Measurements from ENCODE around the gene FSTL4. TPM values are rescaled to one million over a fixed set of nuclear protein-coding genes. Genes with fewer than 3 reads are reported as not detected.

The FSTL4 gene
- total and polyA plus RNA-seq, 2 donors (not counting 1 experiment from before 2014, with no cell fraction given), result 0.31 to 6.7 TPM

- H3K27ac Mint-ChIP-seq, result no peak overlapping the region
- no peaks in the 10 kb centered on the region for H3K9me3 Mint-ChIP-seq (ENCODE audit: insufficient read depth)
- no peaks in the 10 kb centered on the region for H3K9me3 ChIP-seq (ENCODE audit: control extremely low read depth in 1 of 3, control insufficient read depth in 2 of 3, insufficient read depth in 1 of 3, low read length in 2 of 3)
- no peak overlapping the region for H3K4me3 Mint-ChIP-seq
- POLR2A ChIA-PET, result no interaction called here
- peaks cover 23% of the 10 kb centered on the region for H3K27me3 Mint-ChIP-seq
- no peaks in the 10 kb centered on the region for H4K20me1 ChIP-seq (ENCODE audit: control insufficient read depth, insufficient read depth, low read length, poor library complexity, severe bottlenecking)
- DNase-seq (no peak), ATAC-seq (ENCODE audit: low read depth) (no peak)
- H3K36me3 ChIP-seq (replicated peaks in 1 of 2; ENCODE audit: control extremely low read depth in 1 of 2, control insufficient read depth in 1 of 2, extremely low read depth in 1 of 2, insufficient read depth in 2 of 2, low read length in 1 of 2), result no peaks in the 10 kb centered on the region
- no peak overlapping the region for H3K4me2 ChIP-seq (replicated peaks; ENCODE audit: low read depth, low read length, poor library complexity, severe bottlenecking)
- H3K4me1 ChIP-seq (ENCODE audit: control insufficient read depth in 2 of 2, insufficient read depth in 2 of 2, low read length in 2 of 2), result no peaks in the 10 kb centered on the region
- CTCF ChIA-PET, result interaction anchor here (0.7 kb wide), 1 partner anchor 26 kb away, joined by 3 read pairs; no protein-coding TSS in a partner anchor
- H2AFZ ChIP-seq (ENCODE audit: insufficient read depth, low read depth, low read length, poor library complexity, severe bottlenecking), result no peak overlapping the region
- no peak overlapping the region for H3K9ac ChIP-seq (ENCODE audit: low read length)
- no CpG with 5 or more reads among the region's 2 CpGs for WGBS (ENCODE audit: insufficient coverage)
- no peak for TF ChIP-seq EZH2 (IDR thresholded peaks at IDR 0.05; ENCODE audit: borderline replicate concordance, insufficient read depth, low read depth, low read length, poor library complexity, severe bottlenecking)
- TF ChIP-seq CTCF (IDR thresholded peaks at IDR 0.05), result no peak
- H3K4me1 Mint-ChIP-seq, result no peaks in the 10 kb centered on the region
- H3K27ac ChIP-seq (ENCODE audit: low read length in 2 of 2), result no peak overlapping the region
- no peak overlapping the region for H3K4me3 ChIP-seq (ENCODE audit: control extremely low read depth in 1 of 5, extremely low read depth in 1 of 5, insufficient read depth in 1 of 5, low read depth in 2 of 5, low read length in 4 of 5)
- intact Hi-C loops (cut with micrococcal nuclease), result no loop called here
- peaks cover 0 to 2% (median under 1%) of the 10 kb centered on the region in 4 experiments for H3K27me3 ChIP-seq (replicated peaks in 1 of 4; ENCODE audit: control extremely low read depth in 1 of 4, control insufficient read depth in 3 of 4, insufficient read depth in 4 of 4, low read length in 3 of 4)
- H3K79me2 ChIP-seq (ENCODE audit: control insufficient read depth, insufficient read depth, low read length), result no peaks in the 10 kb centered on the region
Observed at GRCh38 chr5:133344266-133344665, 268.1 kb downstream of the FSTL4 start.

- CTCF ChIA-PET, result no interaction called here
- no peaks in the 10 kb centered on the region for H3K9me3 ChIP-seq (ENCODE audit: control extremely low read depth in 1 of 3, control insufficient read depth in 2 of 3, insufficient read depth in 1 of 3, low read length in 2 of 3)
- 87% methylated on average over 6 of the region's 8 CpGs for WGBS (ENCODE audit: insufficient coverage)
- intact Hi-C loops (cut with micrococcal nuclease), result no loop called here
- no peak overlapping the region for H3K9ac ChIP-seq (ENCODE audit: low read length)
- Mint-ChIP-seq H3K9me3 (ENCODE audit: insufficient read depth) (no peaks in the 10 kb centered on the region), H3K4me1 (no peaks in the 10 kb centered on the region), H3K4me3 (no peak overlapping the region), H3K27me3 (peaks cover 18% of the 10 kb centered on the region), H3K27ac (no peak overlapping the region)
- H3K36me3 ChIP-seq (replicated peaks in 1 of 2; ENCODE audit: control extremely low read depth in 1 of 2, control insufficient read depth in 1 of 2, extremely low read depth in 1 of 2, insufficient read depth in 2 of 2, low read length in 1 of 2), result no peaks in the 10 kb centered on the region
- DNase-seq, result no peak
- no peak overlapping the region for H3K4me2 ChIP-seq (replicated peaks; ENCODE audit: low read depth, low read length, poor library complexity, severe bottlenecking)
- no peaks in the 10 kb centered on the region for H4K20me1 ChIP-seq (ENCODE audit: control insufficient read depth, insufficient read depth, low read length, poor library complexity, severe bottlenecking)
- no peaks in the 10 kb centered on the region for H3K4me1 ChIP-seq (ENCODE audit: control insufficient read depth in 2 of 2, insufficient read depth in 2 of 2, low read length in 2 of 2)
- no peaks in the 10 kb centered on the region for H3K79me2 ChIP-seq (ENCODE audit: control insufficient read depth, insufficient read depth, low read length)
- no peak overlapping the region for H3K27ac ChIP-seq (ENCODE audit: low read length in 2 of 2)
- no peak for ATAC-seq (ENCODE audit: low read depth)
- POLR2A ChIA-PET, result no interaction called here
- TF ChIP-seq CTCF (IDR thresholded peaks at IDR 0.05) (no peak), EZH2 (IDR thresholded peaks at IDR 0.05; ENCODE audit: borderline replicate concordance, insufficient read depth, low read depth, low read length, poor library complexity, severe bottlenecking) (no peak)
- no peak overlapping the region for H2AFZ ChIP-seq (ENCODE audit: insufficient read depth, low read depth, low read length, poor library complexity, severe bottlenecking)
- no peaks in the 10 kb centered on the region for H3K27me3 ChIP-seq (replicated peaks in 1 of 4; ENCODE audit: control extremely low read depth in 1 of 4, control insufficient read depth in 3 of 4, insufficient read depth in 4 of 4, low read length in 3 of 4)
- no peak overlapping the region for H3K4me3 ChIP-seq (ENCODE audit: control extremely low read depth in 1 of 5, extremely low read depth in 1 of 5, insufficient read depth in 1 of 5, low read depth in 2 of 5, low read length in 4 of 5)
Observed at GRCh38 chr5:133343196-133343595, 269.1 kb downstream of the FSTL4 start.

All from B cell (primary cell).